A673 (cell line): ENCODE measurements around the gene CLCF1.

Experiments used
- CTCF ChIP-seq: fragments of 300-800, 200-600 bp; sonication (generic); conservative IDR thresholded peaks from 2 replicates; pipeline ENCODE4 v1.5.1; 2017; ENCODE audit warnings: low read depth, mild to moderate bottlenecking, antibody characterized with exemption, low read length, moderate library complexity, mixed read lengths
- EZH2 ChIP-seq: fragments of 200-600 bp; sonication (generic); IDR thresholded peaks from 2 replicates; pipeline ENCODE4 v1.6.1; 2017; ENCODE audit warnings: borderline replicate concordance, low read depth, mild to moderate bottlenecking, mixed read lengths, antibody characterized with exemption, low read length; ENCODE audit not compliant: poor library complexity, severe bottlenecking

GRCh38 chr11:67409261-67409666 lies 35.9 kb upstream of the CLCF1 start:
- TF ChIP-seq CTCF (no peak), EZH2 (no peak)
